T1000 (cell line): ENCODE measurements around the gene ARID1A.
A peak's percentile ranks its signal among the peaks of the same experiment; 100 is the strongest.
"Not testable (repeated sequence)": the region's sequence is repeated elsewhere in the genome, so short reads cannot be mapped to it uniquely, and the experiment has no call there.

Experiments
- DNase-seq: peaks from one replicate; lab custom pipeline; 2025; ENCODE audit warnings: mixed read lengths; lab: John Stamatoyannopoulos, UW

Gene ARID1A

DNA sequence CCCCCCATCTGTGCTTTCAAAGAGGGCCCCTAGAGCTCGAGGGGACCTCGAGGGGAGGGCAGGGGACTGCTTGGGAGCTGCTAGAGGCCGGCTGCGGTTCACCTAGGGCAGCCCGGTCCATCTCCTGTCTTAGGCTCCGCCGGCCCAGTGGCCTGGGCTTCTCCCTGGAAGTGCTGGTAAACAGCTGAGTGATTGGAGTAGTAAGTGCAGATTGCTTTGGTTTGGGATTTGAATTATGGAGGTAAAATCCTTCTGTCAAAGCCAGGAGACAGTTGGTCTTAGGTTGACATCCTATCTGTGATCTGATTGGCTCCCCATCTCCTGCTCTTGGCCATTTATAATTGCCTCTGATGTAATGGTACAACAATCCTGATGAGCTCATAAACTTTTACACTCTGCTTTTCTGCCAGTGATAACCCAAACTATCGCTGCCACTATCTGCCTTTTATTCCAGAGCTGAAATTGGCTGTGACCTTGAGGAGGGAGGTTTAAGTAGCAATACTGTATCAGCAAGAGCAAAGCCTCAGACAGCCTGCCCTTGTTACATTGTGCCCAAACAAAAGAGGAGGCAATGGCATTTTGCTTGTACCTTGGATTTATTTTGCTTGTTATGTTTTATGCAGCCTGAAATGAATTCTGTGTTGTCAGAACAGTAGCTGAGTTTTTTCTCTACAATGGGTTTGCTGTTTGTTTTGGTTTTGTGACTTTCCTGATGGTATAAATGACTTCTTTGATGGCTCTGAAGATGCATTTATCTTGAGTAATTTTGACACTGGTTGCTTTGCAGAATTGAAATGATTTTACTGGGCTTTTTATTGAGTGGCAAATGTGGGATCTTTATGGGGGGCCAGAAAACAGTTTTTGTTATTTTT lies 2.4 kb downstream of the ARID1A start:
- DNase-seq = peak; percentile 59

DNA sequence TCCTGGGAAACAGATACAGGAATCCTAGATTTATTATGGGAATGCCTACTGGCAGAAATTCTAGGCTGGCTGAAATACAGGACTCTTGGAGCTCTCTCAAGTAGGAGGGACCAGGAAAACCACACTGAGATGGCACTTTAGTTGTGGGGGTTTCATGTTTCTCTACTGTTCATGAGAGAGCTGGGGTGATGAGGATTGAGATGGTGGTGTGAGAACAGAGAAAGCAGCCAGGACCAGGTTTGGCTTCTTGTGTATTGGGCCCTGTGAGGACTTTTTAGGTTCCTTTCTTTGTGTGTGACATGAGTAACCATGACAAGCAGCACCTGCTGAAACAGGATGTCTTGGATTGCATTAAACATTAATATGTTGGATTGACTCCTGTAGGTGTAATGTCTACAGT lies 4.9 kb downstream of the ARID1A start:
- no peak for DNase-seq

DNA sequence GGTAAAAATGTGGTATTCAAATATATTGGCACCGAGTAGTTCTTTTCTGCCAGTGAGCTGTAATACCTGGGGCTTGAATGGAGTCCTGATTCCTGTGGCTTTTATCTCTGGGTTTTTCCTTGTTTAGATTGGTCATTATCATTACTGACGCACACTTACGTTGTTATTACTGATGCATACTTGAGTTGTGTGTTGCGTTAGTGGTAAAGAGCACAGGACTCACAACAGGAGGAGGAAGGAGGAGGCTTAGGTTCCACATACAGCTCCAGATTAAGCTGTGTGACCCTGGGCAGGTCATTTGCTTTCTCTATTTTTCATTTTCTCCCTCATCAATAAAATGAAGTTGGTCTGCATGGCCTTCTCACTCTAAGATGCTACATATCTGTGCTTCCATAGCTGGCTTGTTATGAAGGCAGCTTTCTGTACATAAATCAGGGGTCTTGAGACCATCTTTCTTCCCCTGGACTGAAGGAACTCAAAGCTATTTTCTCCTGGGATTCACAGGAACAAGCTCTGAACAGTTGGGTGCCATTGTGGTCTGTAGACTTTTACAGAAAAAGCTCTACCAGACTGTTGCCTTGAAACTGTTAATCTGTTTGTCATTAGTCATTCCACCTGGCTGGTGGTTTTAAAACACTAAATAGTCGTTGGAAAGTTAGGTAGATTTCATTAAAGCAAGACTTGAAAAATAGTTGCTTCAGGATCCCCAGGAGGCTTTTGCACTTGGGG lies 5.6 kb downstream of the ARID1A start:
- DNase-seq = no peak

DNA sequence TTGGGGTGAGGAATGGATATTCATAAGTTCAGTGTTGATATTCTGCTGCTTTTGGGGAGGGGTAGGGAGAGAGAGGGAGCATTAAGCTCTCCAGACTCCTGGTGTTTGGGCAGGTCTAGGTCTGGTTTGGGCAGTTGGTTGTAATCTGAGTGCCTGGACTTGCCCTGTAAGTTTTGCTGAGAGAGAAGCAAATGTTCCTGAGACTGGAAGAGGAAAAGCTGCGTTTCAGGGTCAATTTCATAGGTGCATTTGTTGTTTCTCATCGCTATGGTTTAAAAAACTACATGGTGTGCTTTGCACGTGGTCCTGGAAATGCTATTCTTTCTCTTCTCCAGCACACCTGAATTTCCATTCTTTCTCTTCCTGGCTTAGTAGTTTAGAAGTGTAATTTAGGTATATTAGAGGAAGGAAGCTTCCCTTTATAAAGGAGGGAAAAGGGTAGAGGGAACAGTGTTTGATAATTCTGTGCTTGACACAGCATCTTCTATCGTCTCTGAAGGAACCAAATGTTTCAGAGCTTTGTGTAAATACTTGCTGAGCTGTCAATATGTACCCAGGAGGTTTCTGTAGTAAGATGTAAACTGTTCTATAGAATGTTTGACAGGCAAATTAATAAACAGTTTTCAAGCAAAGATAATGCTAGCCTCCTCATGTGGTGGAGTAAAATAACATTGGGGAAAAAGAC lies 6.3 kb downstream of the ARID1A start:
- no peak for DNase-seq

DNA sequence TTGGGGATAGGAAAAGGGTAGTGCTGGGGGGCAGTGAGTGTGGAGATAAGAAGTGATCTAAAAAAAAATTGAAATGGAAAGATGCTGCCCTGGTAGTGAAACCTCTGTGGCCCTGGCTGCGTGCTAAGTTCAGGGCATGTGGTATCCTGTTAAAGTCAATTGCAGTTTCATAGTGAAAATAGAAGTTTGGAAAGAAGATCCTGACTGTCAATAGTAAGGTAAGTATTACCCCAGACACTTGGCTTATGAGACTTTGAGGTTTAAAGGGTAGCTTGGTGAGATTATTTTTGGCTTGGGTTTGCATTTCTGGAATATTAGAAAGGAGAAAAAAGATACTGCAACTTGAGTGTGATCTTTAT lies 6.8 kb downstream of the ARID1A start:
- DNase-seq = no peak

DNA sequence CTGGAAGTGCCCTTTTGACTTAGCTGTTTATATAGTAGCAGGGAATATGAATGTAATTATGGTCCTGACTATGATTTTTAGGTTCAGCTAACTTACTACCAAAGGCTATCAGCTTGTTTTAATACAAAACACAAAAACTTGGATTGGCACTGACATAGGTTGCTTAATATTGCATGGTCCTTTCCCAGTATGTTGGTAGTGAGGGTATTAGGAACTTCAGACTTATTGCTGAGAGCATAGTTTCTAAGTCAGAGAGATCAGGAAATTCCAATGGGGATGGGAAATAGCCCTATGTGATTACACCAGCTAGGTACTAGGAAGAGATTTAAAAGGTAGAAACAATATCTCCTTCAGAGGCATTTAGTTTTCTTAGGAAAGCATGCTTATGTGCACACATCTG lies 7.7 kb downstream of the ARID1A start:
- DNase-seq = no peak

DNA sequence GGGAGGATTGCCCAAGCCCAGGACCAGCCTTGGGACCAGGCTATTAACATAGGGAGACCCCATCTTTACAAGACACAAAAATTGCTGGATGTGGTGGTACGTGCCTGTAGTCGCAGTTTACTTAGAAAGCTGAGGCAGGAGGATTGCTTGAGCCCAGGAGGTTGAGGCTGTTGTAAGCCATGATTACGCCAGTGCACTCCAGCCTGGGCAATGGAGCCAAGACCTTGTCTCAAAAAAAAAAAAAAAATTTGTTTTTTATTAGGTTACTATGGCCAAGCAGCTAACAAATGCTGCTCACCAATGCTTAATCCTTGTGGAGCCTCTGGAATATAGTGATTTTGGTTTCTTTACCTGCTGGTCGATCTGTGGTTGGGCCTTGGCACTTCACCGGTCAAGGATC lies 8.8 kb downstream of the ARID1A start:
- DNase-seq = no peak

DNA sequence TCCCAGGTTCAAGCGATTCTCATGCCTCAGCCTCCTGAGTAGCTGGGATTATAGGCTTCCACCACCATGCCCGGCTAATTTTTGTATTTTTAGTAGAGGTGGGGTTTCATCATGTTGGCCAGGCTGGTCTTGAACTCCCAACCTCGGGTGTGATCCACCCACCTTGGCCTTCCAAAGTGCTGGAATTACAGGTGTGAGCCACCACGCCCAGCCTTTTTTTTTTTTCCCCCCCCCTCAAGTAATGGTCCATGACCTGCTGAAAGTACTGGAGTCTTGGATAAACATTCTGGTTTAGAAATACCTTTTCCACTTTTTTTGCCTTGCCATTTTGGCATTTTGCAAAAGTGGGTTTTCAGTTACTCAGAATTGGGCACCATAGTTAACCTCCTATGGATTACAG lies 9.4 kb downstream of the ARID1A start:
- DNase-seq = not testable (repeated sequence)

DNA sequence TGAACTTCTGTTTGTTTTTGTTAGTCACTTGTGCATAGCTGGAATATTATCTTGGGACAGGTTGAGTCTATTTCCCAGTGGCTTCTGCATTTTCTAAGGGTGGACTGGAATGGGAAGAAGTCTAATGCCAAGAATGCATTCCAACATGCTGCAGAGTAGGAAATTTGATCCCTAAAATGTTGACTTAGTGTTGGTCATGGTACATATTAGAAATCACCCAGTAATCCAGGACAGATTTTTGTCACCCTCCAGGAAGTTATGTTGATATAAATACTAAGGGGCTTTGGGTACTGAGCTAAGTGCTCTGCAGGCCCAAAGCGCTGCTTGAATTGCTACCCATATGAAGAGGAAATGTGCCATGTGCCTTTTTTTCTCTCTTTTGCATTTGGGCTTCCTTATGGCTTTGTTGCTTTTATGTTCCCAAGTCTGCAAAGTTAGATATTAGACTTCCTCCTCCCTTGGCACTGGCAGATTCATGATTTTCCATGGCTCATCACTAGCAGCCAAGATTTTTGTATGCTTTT lies 10.0 kb downstream of the ARID1A start:
- no peak for DNase-seq

DNA sequence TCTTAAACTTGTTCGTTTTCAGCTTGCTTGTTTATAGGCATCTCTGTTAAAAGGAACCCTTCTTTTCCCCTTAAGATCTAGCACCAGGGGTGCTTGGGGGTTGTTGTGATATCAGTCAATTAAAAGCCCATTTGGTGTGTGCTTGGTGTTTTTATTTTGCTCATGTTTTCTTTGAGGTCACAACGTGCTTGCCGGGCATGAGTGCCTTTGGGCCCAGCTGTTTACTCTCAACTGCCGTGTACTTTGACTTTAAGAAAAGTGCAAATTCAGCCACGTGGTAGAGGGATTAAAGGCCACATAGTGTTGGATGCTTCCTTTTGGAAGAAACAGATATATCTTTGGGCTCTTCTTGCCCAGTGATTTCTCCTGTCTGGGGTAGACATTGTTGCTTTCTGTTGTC lies 10.5 kb downstream of the ARID1A start:
- no peak for DNase-seq

DNA sequence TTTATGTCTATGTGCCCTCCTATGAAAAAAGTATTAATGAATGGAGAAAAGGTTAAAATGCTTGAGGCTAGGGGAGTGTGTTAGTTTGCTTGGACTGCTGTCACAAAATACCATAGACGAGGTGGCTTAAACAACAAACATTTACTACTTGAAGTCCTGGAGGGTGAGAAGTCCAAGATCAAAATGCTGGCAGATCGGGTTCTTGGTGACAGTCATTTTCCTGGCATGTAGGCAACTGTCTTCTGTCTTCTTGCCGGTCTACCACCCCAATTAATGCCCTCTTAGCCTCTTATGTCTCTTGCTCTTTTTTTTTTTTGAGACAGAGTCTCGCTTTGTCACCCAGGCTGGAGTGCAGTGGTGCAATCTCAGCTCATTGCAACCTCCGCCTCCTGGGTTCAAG lies 15.0 kb downstream of the ARID1A start:
- DNase-seq = no peak

DNA sequence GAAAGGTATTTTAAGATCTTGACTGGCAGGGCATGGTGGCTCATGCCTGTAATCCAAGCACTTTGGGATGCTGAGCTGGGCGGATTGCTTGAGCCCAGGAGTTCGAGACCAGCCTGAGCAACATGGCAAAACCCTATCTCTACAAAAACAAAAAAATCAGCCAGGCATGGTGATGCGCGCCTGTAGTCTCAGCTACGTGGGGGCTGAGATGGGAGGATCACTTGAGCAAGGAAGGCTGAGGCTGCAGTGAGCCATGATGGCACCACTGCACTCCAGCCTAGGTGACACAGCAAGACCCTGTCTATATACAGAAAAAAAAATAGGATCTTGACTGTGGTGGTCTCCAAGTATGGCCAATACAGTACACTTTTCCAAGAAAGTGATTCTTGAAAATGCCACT lies 16.0 kb downstream of the ARID1A start:
- DNase-seq = no peak

DNA sequence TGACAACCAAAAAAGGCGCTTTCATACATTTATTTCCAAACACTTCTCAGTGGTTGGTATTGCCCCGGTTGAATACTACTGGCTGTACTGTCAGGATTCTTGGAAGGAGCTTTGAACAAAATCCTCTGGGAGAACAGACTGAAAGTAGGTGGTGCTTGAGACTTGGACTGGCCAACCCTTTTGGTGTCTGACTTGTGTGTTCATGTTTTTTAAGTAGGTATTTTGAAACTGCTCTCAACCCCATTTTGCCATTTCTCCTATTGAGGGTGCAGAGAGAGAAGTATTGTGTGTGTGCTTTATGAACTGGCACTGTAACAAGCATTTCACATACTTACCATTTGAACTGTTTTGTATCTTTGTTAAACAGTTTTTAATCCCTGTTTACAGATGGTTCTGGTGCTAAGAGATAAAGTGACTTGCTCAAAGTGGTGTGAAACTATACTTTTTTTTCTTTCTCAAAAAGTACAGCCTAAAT lies 21.2 kb downstream of the ARID1A start:
- no peak for DNase-seq

DNA sequence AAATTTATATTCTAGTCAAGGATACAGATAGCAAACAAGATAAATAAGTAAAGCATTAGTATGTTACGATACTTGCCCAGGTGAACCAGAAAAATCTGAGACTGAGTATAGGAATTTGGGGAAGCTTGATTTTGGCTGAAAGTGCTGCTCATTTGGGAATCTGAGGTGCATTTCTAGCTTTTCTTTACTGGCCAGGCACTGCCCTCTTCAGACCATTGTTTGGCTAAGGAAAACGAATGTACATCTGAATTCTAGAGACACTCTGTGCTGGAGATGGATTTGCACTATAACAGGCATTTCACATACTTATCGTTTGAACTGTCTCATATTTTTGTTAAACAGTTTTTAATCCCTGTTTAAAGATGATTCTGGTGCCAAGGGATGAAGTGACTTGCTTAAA lies 23.4 kb downstream of the ARID1A start:
- no peak for DNase-seq

DNA sequence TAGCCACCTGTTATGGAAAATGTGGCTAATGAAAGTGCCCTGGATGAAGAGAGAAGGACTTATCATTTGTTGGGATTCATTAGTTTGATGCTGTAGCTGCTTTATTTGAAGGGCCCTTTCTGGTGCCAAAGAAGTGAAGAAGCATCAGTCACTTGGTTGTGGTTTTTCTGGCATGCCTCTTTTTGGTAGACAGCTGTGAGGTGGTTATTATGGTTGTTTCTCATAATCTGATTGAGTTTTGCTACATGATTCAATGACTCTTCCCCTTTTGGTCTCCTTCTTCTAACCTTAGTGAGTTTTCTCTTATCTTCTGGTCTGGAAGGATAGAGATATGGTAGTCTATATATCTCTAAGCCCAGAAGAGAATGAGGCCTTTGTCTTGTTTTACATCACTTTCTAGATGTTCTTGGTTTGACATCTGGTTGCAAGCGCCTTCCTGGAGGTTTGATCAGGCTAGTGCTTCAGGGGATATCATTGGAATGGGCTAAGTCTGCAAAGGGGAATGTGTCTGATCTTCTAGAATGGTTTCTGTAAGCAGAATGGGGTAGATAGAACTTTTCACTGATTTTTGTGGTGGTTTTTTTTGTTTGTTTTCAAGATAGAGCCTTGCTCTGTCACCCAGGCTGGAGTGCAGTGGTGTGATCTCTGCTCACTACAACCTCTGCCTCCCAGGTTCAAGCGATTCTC lies 26.0 kb downstream of the ARID1A start:
- DNase-seq = no peak

DNA sequence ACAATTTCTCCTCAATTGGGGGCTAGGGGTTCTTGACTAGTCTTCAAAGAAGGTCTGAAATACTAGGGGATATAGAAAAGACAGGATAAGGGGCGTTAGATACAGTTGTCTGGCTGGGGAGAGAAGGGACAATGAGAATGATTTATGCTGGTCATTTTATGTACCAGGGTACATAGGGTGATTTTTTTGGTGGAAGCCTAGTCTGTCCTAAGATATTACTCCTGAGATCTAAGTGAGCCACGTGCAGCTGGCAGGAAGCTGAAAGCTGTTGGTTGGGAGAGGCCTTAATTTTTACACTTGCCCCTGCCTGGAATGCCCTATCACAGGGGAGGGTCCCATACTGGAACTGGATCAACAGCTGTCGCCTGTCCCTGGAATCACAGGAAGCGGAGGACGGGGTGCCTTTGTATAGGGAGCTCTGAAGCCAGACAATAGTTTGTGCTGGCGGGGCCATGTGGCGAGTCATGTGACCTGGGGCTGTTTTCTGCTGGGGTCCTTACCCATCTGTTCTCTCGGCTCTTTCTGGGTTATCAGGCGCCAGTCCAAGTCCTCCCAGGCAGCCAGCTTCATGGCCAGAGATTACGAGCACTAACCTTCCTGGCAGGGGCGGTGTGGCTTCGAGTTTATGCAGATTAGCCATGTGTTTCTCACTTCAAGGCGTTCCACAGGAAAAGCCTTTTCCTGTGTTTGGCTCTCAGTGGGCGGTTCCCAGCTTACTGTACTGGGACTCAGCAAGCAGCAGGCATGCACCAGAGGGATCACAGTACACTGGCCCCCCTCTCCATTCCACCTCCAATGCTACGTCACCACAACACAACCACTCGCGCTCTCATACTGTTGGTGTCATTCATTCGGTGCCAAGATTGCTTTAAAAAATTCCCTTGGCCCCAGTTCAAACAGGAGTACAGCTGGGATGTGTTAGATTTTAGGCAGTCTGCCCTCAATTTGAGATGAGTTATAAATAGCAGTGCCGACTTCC lies 27.5 kb downstream of the ARID1A start:
- peak; percentile 66 for DNase-seq

DNA sequence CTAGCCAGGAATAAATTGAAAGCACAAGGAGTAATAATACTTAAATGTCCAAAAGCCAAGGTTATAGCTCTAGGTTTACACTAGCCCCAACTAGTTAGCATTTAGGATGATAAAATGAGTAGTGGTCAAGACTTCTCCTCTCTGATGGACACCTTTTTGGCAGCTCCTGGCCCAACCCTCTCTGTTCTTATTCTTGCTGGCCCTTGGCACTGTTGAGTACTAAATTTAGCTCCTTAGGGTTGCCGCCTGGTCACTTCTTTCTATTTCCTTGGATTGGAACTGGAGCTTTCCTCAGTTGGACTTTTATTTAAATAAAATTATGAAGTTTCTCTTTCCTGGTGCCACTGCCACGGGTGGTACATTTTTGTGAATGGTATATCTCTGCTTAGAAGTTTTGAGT lies 28.3 kb downstream of the ARID1A start:
- DNase-seq = no peak

DNA sequence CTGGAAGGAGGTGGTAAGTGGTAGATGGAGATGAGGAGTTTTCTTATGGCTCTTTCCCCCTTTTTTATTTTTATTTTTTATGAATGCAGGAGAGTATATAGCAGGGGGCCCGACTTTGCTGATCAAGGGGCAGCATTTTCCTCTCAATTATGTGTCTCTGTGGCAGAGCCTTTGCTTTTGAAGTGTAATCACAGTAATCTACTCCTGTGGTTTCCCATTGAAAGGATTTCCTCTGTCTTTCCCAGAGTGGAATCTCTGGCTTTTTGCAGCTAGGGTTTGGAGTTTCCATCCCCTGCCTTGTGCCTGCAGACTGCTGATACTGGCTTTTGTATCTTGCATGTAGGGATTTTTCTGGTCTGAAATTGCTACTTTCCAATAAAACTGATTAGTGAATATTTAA lies 29.1 kb downstream of the ARID1A start:
- DNase-seq = no peak

DNA sequence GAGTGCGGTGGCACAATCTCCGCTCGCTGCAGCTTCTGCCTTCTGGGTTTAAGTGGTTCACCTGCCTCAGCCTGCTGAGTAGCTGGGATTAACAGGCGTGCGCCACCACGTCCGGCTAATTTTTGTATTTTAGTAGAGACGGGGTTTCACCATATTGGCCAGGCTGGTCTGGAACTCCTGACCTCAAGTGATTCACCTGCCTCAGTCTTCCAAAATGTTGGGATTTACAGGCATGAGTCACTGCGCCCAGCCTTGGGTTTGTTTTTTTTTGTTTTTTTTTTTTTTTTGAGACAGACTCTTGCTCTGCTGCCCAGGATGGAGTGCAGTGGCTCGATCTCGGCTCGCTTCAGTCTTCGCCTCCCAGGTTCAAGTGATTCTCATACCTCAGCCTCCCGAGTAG lies 30.1 kb downstream of the ARID1A start:
- DNase-seq = not testable (repeated sequence)

DNA sequence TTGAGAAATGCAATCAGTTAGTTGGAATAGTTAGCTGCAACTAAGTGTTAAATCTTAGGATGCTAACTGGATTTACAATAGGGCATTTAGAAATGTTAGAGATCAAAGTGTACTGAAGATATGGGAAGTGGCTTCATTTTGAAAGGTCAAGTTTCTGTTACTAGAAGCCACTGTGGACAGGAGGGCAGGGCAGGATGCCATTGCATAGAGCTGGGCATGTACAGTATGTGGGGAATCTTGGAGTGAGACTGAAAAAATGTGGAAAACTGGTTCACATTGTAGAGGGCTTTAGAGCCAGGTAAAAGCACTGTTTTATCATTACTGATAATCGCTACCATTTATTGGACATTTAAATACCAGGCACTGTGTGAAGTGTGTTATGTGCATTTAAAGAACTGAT lies 31.0 kb downstream of the ARID1A start:
- DNase-seq = no peak

DNA sequence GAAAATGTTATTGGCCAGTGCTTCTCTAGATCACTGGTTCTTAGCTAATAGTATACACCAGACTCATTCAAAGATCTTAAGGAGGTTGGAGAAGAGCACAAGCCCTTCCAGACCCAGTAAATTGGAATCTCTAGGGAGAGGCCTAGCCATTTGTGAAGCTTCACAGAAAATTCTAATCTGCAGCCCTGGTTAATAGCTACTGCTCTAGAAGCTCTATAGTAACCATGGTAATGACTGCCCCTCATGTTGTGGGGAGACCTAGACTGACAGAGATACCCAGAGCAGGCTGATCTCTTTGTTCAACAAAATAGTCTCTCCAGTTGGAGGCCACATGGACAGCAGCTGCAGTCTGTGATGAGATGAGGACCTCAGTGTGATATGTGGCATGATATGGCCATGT lies 31.7 kb downstream of the ARID1A start:
- DNase-seq = no peak
